NCI-H2081 (cell line): ENCODE measurements around the gene VARS1.

Experiments used
- DNase-seq, 2 experiments: peaks; one replicate each; lab custom pipeline; 2025; lab: John Stamatoyannopoulos, UW

The VARS1 gene

GRCh38 chr6:31771992-31772358 lies 23.6 kb downstream of the VARS1 start:
- DNase-seq, result no peak

- no peak for DNase-seq
Measured at GRCh38 chr6:31770860-31771259, 24.7 kb downstream of the VARS1 start.

- peak; percentile 26 to 36 for DNase-seq
Measured at GRCh38 chr6:31769684-31770371, 25.7 kb downstream of the VARS1 start.

- no peak for DNase-seq
Measured at GRCh38 chr6:31768363-31769257, 26.9 kb downstream of the VARS1 start.

- DNase-seq, result no peak
Measured at GRCh38 chr6:31767096-31767645, 28.4 kb downstream of the VARS1 start.

GRCh38 chr6:31765910-31766794 lies 29.4 kb downstream of the VARS1 start:
- DNase-seq, result no peak

- no peak for DNase-seq
Measured at GRCh38 chr6:31765559-31765909, 30.0 kb downstream of the VARS1 start.

GRCh38 chr6:31764198-31764597 lies 31.4 kb downstream of the VARS1 start:
- DNase-seq, result no peak

- DNase-seq, result no peak
Measured at GRCh38 chr6:31763619-31763940, 32.0 kb downstream of the VARS1 start.

GRCh38 chr6:31762878-31763618 lies 32.5 kb downstream of the VARS1 start:
- DNase-seq, result no peak

- DNase-seq, result no peak
Measured at GRCh38 chr6:31762356-31762755, 33.2 kb downstream of the VARS1 start, which contains the start of gene SAPCD1. SAPCD1 (plus strand) TSS chr6:31762656; CDS start chr6:31763055, 399 bp downstream.

- DNase-seq, result no peak
Measured at GRCh38 chr6:31761343-31761742, 34.2 kb downstream of the VARS1 start.

GRCh38 chr6:31760790-31761189 lies 34.8 kb downstream of the VARS1 start:
- DNase-seq, result no peak

GRCh38 chr6:31758281-31758680 lies 37.3 kb downstream of the VARS1 start:
- no peak for DNase-seq

GRCh38 chr6:31752739-31753319 lies 42.7 kb downstream of the VARS1 start:
- no peak for DNase-seq

GRCh38 chr6:31750411-31751022 lies 45.0 kb downstream of the VARS1 start:
- no peak for DNase-seq

GRCh38 chr6:31749301-31750036 lies 46.1 kb downstream of the VARS1 start:
- no peak for DNase-seq
